NCI-H82 treated with DMSO at 0.1 percent for 48 hours (cell line): Measurements from ENCODE around the gene CYP2A13.
A peak's percentile ranks its signal among the peaks of the same experiment; 100 is the strongest.
"Not testable (repeated sequence)": the region's sequence is repeated elsewhere in the genome, so short reads cannot be mapped to it uniquely, and the experiment has no call there.

Experiments used
- DNase-seq: peaks from one replicate; lab custom pipeline; 2025; ENCODE audit not compliant: unreplicated experiment; lab: John Stamatoyannopoulos, UW

Gene CYP2A13

DNA sequence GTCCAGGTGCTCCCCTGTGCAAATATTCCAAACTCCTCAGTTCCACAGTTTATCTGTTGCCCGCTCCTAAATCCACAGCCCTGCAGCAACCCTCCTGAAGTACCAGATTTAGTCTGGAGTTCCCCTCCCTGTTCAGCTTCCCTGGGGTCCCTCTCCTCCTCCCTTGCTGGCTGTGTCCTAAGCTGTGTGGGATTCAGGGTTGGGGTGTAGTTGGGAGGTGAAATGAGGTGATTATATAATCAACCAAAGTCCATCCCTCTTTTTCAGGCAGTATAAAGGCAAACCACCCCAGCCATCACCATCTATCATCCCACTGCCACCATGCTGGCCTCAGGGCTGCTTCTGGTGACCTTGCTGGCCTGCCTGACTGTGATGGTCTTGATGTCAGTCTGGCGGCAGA, at the start of gene CYP2A13:
Gene CYP2A13 (plus strand): TSS at position 301 of the 400 bp plus-strand sequence. CDS start 21 bp downstream, at position 322.
- no peak for DNase-seq

DNA sequence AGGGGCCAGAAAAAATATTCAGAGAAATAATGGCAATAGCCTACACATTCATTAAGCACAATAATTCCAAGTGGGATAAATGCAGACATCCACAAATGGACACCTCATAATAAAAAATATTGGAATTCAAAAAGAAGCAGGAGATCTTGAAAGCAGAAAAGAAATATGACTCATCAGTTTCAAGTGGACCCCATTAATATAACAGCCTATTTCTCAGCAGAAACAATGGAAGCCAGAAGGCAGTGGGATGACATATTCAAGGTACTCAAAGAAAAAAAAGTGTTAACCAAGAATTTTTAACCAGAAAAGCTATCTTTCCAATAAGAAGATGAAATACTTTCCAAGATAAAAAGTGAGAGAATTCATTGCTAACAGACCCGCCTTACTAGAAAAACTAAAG, 48.4 kb upstream of the CYP2A13 start:
- DNase-seq: no peak

DNA sequence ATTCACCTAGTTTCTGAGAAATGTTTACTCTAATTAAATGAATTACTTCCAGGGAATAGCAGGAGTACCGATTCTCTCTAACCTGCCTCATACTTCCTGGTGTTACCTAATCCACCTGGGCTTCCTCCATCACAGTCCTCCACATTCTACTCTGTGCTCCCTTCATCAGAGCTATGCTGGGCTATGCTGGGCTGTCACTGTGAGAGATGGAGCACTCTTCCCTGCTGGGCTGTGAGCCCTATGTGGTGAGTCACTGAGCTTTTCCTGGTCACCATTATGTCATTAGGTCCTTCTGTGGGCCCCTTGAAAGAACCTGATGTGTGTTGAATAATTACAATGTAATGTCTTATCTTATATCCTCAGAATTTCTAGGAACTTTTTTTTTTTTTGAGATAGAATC, 43.2 kb upstream of the CYP2A13 start:
- not testable (repeated sequence) for DNase-seq

- no peak for DNase-seq
These were observed 37.8 kb upstream of the CYP2A13 start for GRCh38 chr19:41050426-41050825.

DNA sequence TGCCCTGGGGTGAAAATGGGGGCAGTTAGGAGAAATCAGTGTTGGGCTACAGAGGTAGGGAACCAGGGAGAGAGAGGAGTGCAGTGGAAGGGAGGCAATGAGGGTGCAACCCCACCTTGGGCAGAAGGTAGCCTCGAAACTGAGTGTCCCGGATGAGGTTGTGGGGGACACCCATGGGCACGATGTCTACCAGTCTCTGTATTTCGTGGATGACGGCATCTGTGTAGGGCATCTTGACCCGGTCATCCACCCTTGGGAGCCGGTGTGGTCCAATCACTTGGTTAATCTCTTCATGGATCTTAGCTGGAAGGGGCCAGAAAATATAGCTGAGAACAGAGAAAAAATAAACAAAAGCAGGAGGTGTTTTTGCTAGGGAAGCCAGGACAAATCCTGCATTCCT, 36.1 kb upstream of the CYP2A13 start:
- not testable (repeated sequence) for DNase-seq

GRCh38 chr19:41053331-41053730, 34.9 kb upstream of the CYP2A13 start:
- DNase-seq: not testable (repeated sequence)

- peak; percentile 0 for DNase-seq
These were observed 23.2 kb upstream of the CYP2A13 start for GRCh38 chr19:41064974-41065569.

DNA sequence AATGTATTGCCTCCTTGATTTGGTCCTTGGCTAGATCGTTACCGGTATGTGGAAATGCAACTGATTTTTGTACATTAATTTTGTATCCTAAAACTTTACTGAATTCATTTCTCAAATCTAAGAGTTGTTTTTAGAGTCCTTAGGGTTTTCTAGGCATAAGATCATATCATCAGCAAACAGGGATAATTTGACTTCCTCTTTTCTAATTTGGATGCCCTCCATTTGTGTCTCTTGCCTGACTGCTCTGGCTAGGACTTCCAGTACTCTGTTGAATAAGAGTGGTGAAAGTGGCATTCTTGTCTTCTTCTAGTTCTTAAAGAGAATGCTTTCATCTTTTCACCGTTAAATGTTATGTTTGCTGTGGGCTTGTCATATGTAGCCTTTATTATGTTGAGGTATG, 12.0 kb upstream of the CYP2A13 start:
- DNase-seq: no peak

GRCh38 chr19:41083516-41083915, 4.7 kb upstream of the CYP2A13 start:
- no peak for DNase-seq

DNA sequence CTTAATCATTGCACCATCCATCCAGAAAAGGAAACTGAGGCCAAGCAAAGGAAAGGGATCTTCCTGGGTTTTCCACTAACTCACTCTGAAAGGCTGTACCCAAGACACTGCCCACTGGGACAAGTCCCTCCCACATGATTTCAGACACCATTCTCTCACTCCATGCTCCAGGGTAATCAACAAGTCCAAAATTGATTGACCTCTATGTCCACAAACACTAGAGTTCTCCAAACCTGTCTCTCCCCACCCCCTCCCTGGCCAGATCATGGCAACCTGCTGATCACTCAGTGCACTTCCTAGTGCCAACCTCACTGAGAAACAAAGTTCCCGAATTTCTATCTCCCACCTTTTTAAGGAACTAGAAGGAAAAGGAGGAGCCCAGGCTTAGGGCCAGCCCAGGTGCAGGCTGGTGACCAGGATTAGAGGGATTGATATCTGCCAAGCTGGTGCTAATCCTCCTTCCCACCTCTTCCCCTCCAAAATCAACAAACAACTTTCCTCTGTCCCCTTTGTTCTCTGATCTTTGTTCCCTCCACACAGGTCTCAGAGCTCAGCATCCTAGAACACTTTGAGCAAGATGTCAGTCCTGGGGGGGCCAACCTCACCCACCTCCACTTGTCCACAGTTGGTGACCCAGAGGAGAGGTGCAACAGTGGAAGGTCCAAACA, 2.4 kb upstream of the CYP2A13 start:
- no peak for DNase-seq

- no peak for DNase-seq
These were observed 1.7 kb downstream of the CYP2A13 start for GRCh38 chr19:41089959-41090358.

GRCh38 chr19:41095703-41096102, 7.5 kb downstream of the CYP2A13 start:
- no peak for DNase-seq

DNA sequence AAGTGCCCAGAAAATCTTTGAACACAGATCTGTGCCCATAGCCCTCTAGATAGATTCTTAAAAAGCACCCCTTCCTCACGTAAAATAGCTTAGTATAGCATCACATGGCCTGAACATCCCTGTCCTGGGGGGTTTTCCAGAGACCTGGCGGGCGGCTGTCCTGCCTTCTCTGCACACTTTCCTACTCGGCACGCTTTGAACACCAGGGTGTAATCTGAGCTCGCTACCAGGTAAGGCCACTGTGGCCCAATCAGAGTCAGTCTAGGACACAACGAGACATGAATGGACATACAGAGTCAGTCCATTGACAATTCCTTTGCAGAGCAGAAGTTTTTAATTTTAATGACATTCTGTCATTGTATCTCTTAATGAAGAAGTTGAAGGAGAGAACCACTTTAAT, 8.1 kb downstream of the CYP2A13 start:
- DNase-seq: no peak

GRCh38 chr19:41097302-41097701, 9.1 kb downstream of the CYP2A13 start:
- no peak for DNase-seq

GRCh38 chr19:41098762-41099161, 10.5 kb downstream of the CYP2A13 start:
- no peak for DNase-seq

DNA sequence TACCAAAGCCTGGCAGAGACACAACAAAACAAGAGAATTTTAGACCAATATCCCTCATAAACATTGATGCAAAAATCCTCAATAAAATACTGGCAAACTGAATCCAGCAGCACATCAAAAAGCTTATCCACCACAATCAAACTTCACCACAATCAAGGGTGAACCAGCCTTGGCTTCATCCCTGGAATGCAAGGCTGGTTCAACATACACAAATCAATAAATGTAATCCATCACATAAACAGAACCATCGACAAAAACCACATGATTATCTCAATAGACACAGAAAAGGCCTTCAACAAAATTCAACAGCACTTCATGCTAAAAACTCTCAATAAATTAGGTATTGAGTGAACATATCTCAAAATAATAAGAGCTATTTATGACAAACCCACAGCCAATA, 14.0 kb downstream of the CYP2A13 start:
- not testable (repeated sequence) for DNase-seq

DNA sequence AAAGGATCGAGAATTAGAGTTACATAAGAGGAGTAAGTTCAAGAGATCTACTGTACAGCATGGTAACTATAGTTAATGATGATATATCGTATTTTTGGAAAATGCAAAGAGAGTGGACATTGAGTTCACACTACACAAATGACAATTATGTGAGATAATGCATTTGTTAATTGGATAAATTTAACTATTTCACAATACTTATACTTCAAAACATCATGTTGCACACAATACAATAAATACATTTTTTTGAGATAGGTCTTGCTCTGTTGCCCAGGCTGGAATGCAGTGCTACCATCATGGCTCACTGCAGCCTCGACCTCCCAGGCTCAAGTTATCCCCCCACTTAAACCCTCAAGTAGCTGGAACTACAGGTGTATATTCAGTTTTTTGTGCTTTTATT, 17.9 kb downstream of the CYP2A13 start:
- DNase-seq: no peak

GRCh38 chr19:41111296-41111695, 23.0 kb downstream of the CYP2A13 start:
- no peak for DNase-seq

DNA sequence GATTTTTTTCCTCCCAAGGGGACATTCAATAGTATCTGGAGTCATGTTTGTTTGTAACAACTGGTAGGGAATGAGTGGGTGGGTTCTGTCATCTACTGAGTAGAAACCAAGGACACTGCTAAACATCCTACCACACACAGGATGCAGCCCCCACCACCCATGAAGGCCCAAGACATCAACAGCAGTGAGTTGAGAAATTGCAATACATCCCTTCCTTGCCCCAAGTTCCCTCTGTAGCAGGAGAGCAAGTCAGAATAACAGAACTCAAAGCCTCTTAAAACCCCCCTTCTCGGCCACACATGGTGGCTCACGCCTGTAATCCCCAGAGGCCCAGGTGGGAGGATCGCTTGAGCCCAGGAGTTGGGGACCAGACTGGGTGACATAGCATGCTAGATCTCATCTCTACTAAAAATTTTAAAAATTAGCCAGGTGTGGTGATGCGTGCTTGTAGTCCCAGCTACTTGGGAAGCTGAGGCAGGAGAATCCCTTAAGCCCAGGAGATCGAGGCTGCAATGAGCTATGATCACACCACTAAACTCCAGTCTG, 23.6 kb downstream of the CYP2A13 start:
- DNase-seq: no peak

- DNase-seq: no peak
These were observed 24.6 kb downstream of the CYP2A13 start for GRCh38 chr19:41112728-41113290.

DNA sequence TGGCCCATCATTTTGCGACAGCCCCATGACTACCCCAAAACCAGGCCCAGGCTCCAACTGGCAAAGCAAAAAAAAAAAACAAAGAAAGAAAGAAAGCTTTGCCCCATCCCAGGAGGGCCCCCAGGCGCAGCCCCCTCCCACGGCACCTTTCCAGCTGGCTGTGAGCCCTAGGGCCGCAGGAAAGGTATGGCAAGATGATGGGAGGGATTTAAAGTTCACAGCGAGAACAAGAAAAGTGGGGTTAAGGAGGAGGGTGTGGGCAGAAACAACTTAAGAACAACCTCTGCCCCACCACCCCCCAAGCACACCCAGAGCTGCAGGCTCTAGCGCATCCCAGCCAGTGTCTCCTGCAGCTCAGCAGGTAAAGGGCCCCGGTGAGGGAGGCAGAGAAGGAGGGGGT, 25.9 kb downstream of the CYP2A13 start, which contains the start of gene CYP2F1:
Gene CYP2F1 (plus strand): TSS at position 301 of the 400 bp plus-strand sequence. CDS start 1,757 bp downstream, outside the sequence.
- DNase-seq: no peak

- DNase-seq: no peak
These were observed 28.0 kb downstream of the CYP2A13 start for GRCh38 chr19:41116261-41116660.
